IPS-NIHi11 (cell line): ENCODE data around the gene HNF1B.
"Not testable (repeated sequence)": the region's sequence is repeated elsewhere in the genome, so short reads cannot be mapped to it uniquely, and the experiment has no call there.

Source experiments
- DNase-seq: peaks from one replicate; pipeline ENCODE4 v3.0.0; 2012; ENCODE audit warnings: mixed read lengths, low spot score

The HNF1B gene

DNA sequence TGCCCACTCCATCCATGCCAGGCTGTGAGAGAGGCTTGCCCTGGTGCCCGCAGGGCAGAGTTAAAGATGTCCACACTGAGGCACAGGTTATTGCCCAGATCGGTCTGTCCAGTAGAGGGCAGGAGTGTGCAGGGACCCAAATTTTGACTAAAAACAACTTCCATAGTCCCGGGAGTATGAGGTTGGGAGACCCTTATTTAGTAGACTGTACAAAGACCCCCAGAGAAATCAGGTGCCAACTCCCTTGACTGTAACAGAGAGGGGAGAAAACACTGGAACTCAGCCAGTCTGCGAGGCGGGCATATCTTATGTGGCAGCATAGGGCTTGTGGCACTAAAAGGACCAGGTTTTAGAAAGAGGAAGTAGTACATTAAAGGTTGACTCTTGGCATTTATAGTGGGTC lies 43.4 kb downstream of the HNF1B start:
- DNase-seq = peak; percentile 72

GRCh38 chr17:37700881-37701280 lies 44.0 kb downstream of the HNF1B start:
- no peak for DNase-seq

DNA sequence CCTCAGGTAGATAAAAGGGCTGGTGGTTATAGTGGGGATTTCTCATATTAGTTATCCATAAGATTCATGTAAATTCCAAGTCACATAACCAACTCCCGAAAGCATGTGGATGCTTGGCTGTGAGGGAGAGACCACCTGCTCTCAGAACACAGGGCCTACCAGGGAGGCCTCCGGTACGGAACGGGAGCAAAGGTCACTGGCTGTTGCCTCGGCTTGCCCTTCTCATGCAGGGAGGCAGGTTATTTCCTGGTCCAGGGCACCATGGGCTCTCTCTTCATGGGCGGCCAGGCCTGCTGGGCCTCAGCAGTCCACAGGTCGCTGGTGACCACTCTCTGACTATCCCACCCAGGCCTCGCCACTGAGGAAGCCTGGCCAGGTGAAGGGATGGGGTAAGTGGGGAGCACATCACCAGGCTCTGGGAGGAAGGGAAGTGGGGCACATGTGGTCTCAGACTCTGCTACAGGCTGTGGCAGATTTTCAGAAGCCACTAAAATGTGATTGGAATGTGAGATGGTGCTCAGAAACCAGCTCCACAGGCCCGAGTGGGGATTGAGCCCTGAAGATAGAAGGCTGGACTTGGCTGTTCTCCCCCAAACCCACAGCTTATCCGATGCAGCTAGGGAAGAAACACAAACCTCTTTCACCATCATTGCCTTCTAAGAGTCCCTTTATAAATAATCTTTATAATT lies 45.4 kb downstream of the HNF1B start:
- DNase-seq = no peak

DNA sequence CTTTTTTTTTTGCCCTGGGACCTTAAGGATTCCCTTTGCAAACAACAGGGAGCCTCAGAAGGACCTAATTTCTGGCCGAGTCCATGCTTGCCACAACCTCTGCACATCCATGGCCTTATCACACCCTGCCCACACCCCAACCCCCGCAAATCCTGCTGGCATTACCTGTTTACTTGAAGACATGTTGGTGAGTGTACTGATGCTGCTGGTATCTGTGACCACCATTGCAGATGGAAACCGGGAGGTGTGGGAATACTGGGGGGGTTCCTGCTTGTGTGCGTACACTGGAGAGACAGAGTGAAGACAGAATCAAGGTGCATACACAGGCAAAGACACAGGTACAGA lies 46.0 kb downstream of the HNF1B start:
- no peak for DNase-seq

DNA sequence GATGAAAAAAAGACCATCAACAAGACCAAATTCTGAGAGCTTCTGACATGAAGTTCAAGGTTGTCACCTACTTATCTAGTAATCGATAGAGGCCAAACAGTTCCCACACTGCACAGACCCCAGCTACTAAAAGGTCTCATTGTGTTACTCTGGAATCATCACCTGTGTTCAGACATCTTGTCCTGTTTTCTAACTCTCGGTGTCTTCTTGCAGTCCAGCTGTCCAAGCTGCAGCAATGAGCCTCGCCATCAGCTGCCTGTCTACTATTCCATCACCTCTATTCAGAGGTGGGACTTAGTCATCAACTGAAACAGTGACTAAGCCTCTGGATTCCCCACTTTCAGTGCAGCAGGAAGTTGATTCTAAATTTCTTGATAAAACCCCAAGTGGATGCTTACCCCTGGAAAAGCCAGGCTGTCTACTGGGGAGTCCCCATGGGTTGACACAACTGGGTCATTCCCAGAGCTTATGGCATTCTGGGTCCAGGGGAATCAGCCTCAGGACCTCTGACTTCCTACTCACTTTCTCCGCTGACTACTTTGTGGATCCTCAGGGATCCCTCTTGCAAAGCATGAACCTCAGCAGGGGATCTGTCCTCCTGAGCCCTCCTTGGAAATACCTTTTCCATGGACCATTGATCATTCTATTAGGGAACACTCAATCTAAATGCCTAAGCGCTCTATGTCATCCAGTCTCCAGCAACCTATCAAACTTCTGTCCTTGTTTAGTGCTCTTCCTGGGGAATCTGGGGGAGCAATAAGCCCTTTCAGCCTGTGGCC lies 46.5 kb downstream of the HNF1B start:
- no peak for DNase-seq

- no peak for DNase-seq
Measured at GRCh38 chr17:37697381-37697780, 47.5 kb downstream of the HNF1B start.

DNA sequence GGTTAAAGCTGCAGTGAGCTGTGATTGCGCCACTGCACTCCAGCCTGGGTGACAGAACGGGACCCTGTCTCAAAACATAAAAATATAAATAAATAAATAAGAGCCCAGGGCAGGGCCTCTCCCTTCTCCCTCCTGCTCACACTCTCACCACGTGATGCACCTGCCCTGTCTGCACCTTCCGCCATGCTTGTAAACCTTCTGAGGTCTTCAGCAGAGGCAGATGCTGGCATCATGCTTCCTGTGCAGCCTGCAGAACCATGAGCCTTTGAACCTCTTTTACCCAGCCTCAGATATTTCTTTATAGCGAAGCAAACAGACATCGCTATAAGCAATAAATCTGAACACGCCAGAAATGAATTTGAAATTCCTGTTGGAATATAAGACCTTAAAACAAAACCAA lies 48.5 kb downstream of the HNF1B start:
- DNase-seq = no peak

- DNase-seq = no peak
Measured at GRCh38 chr17:37695726-37696125, 49.1 kb downstream of the HNF1B start.

DNA sequence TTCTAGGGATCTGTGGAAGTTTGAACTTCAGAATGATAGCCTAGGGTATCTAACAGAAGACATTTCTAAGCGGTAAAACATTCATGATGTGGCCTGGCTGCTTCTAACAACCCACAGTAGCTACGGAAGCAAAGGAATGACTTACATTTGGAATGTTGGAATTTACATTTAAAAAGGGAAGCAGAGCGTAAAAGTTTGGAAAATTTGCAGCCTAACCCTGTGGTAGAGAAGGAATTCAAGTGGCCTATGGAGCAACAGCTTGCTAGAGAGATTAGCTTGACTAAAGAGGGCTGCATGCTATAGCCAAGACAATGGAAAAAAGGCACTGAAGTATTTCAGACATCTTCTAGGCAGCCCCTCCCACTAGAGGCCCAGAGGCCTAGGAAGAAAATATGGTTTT lies 50.1 kb downstream of the HNF1B start:
- DNase-seq = no peak

DNA sequence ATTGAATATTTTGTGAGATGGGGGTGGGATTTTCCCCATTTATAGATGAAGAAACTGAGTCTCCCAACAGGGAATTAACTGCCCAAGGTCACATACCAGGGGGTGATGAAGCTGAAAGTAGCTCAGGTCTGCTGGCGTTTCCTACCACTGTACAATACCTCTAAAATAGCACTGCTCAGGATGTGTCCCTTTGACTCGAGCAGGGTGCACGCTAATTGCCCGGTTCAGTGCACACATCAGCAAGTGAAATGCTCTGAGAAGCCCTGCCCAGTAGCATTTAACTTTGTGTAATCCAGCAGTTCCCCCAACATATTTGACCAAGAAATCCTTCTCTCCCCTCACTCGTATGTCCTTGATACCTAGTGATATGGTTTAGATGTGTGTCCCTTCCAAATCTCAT lies 51.5 kb downstream of the HNF1B start:
- DNase-seq = no peak

DNA sequence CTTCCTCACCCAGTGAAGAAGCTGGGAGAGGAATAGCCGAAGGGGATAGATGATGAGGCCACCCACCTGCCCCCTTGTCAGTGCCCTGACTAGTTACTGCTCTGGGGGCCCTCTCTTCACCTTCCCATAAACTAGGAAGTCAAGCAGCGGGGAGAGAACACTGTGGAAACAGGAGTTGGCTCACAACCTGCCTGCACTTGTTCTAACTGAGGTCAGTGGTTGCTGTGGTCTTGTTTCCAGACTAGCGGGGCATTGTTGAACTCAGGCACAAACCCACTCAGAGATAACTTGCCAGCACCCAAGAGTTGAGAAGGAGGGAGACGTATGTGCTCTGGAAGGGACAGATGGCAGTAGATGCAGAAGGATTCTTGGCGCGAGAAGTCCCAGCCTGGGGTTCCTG lies 53.1 kb downstream of the HNF1B start:
- no peak for DNase-seq

GRCh38 chr17:37689317-37689716 lies 55.5 kb downstream of the HNF1B start:
- no peak for DNase-seq

GRCh38 chr17:37683454-37683984 lies 61.3 kb downstream of the HNF1B start:
- DNase-seq = no peak

GRCh38 chr17:37682007-37682406 lies 62.9 kb downstream of the HNF1B start:
- DNase-seq = no peak

GRCh38 chr17:37679995-37680394 lies 64.9 kb downstream of the HNF1B start:
- DNase-seq = not testable (repeated sequence)

DNA sequence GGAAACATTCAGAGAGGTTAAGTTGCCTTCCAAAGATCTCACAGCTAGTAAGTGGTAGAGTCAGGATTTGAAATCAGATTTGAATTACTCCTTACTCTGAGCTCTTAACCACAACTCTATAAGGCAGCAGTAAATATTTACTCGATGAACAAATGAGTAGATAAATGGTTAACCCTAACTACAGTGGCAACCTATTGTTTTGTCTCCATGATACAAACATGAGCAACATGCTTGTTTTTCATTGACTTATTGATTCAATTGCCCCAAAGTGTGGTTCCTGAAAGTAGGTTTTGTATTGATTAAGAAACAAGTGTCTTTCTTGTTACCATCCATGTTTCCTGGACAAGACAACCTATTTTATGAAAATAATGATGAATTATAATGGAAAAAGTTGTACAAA lies 66.8 kb downstream of the HNF1B start:
- DNase-seq = no peak

DNA sequence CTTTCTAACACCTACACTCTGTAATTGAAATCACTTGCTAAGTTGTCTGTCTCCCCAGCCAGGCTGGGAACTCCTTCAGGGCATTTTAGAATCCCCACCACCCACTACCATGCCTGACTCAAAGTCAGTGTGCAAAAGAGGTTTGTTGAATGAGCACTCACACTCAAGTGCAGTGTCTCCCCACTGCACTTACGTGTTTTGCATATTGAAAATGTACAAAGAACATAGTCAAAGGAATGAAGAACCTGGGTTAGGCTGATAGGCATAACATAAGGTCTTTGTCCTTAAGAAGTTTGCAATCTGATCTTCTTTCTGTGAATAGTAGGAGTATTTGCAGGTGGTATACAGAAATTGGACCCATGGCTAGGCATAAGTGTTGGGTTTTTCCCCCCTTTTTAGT lies 67.8 kb downstream of the HNF1B start:
- DNase-seq = no peak

- no peak for DNase-seq
Measured at GRCh38 chr17:37676115-37676925, 68.5 kb downstream of the HNF1B start.

- no peak for DNase-seq
Measured at GRCh38 chr17:37674511-37674910, 70.3 kb downstream of the HNF1B start.

DNA sequence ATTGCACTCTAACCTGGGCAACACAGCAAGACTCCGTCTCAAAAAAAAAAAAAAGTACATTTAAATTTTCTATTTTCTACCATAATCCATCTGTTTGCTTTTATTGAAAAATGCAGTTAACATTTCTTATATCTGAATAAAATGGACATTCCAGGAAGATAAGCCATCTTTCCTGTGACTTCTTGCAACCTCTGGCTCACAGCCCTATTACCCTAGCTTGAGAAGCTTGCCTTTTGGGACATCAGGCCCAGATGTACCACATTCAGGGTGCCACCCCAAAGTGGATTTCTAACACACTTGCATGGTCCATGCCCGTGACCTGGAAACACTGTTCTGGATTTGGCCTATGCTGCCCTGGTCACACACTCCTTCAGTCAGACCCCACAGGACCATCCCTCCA lies 71.5 kb downstream of the HNF1B start:
- DNase-seq = no peak

- DNase-seq = no peak
Measured at GRCh38 chr17:37672548-37673078, 72.2 kb downstream of the HNF1B start.

DNA sequence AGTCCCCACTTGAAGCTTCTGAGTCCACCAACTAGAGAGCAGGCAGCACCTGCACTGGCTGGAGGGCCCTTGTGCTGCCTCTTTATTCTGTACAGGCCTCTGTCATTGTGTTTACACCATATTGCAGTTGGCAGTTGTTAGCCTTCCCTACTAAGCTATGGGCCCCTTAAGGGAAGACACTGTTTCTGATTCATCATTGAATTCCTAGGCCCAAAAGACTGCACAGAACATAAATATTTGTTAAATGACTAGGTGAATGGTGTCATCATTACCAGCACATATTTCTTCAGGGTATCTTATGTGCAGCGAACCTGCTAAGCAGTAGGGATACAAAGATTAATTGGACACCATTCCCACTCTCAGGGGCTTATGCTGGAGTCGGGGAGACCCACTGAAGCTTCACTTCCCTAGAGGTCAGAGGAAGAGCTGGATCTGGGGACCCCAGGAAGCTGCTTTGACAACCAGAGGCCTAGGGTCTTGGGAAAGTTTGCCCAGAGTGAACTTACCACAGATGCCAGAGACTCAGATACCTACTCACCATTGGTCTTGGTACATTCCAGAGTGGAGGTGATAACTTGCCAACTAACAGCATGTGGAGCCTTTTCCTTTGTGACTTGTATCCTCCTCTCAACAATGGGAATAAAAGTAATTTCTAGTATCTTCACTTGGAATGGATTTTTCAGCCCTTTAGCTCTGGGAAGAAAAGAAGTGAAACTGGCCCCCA lies 72.9 kb downstream of the HNF1B start:
- DNase-seq = no peak
